NCI-H2107 (cell line): ENCODE measurements around the gene MYH10.

Source experiments
- DNase-seq: peaks from one replicate; lab custom pipeline; 2025; lab: John Stamatoyannopoulos, UW

Gene MYH10

DNA sequence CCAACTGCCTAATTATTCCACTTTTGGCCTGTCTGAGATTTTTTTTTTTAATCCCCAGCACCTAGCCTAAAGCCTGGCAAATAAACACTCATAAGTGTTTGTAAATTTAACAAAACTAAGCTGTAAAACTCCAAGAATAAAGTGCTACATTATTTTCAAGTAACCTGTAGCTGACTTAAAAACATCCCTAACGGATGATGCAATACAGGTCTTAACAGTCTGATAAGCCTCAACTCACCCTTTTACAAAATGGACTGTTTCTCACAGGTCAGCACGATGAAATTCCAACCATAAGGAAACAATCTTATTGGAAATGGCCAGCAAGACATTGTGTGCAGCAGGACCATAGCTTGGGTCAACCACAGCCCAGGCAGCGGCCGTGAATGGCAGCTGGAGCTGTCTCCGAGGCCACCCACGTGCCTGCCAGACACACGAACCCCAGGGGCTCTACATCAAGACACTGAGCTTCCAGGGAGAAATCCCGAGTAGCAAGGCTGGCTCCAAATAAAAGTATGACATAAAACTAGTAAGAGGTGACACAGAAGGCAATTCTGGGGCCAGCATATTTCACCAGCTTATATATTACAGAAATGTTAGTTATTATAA is 135.9 kb downstream of the MYH10 start:
- no peak for DNase-seq

DNA sequence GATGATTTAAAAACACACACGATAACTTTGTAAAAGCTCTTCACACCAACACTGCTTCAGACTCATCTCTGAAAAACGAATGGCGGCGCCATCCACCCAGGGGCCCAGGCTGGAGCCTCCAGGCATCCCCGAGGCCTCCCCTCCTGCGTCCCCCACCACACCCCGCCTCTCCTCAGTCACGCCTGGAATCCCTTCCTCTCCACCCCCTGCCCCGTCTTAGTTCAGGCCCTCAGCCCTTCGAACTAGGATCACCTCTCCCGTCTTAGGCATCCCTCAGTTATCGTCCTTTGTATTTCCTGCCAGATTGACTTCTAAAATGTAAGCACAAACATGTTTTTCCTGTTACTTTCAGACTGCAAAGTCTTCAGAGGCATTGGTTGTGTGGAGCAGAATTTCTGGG is 136.5 kb downstream of the MYH10 start:
- no peak for DNase-seq

DNA sequence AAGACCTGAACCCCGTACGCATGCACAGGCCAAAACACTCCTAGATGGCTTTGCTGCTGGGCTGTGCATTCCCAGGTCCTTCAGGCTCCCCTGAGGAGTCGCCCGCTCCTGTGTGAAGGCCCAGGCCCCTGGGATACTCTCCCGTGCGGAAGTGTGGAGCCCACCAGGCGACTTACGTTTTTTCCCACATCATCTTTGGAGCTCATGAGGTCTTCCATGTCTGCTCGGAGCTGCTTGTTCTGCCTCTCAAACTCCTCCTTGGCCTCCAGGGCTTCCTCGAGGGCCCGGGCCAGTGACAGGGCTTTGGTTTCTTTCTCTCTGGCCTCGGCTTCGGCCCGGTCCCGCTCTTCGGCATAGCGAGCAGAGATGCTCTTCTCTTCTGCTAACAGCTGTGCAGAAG is 138.4 kb downstream of the MYH10 start:
- no peak for DNase-seq

DNA sequence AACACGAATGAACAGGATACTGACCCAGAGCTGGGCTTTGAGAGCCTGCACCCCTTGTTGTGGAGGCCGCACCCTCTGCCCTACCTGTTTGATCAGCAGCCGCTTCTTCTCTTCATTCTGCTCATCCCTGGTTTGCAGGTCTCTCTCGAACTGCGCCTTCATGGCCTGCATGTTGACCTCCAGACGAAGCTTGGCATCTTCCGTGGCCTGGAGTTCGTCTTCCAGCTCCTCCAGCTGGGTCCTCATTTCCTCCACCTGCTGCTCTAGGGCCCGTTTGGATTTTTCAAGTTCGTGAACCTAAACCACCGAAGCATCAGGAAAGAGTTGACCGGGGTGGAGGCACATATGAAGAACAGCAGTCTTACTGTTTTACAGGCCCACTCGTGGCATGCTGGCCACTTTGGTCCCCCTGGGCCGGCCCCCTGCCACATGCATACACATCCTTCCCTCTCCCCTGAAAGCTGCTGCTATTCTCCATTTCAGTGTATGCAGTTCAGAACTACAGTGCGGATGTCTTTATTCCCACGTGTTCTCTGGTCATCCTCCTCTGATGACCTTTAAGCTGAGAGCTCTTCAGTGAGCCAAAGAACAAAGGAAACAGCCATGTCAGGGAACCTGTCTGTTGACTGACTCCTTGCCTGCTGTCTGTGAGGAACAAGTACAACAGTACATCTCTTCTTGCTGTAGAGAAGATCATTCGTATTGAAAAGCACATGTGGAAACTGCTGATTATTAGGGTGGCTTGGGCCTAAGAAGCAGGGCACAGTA is 140.1 kb downstream of the MYH10 start:
- no peak for DNase-seq

DNA sequence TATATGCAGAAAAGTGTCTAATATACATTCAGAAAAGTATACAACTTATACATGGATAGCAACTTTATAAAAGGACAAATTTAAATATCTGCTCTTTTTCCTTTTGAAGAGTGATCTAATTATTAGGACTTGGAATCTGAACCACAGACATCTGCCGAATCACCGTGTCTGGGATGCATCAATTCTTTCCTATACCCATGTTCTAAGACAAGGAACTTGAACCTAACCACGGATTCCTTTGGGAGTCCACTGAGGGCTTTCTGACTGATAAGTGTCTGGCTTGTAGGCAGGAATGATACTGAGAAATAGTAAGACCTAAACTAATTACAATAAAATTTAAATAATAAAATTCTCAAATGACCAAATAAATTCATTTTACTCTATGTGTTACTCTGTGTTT is 140.7 kb downstream of the MYH10 start:
- no peak for DNase-seq

DNA sequence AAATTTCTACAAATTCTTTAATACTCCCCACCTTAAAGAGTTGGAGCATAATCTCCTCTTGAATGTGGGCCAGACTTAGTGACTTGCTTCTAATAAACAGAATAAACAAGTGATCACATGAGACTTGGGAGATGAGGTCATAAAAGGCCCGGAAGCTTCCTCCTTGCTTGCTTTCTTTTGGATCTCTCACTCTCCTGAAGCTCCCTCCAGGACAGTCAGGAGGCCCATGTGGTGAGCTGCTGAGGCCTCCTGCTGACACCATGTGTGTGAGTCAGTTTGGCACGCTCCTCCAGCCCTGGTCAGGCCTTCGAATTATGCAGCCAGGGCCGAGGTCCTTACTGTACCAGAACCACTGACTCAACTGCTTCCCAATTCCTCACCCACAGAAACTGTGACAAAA is 141.6 kb downstream of the MYH10 start:
- no peak for DNase-seq

DNA sequence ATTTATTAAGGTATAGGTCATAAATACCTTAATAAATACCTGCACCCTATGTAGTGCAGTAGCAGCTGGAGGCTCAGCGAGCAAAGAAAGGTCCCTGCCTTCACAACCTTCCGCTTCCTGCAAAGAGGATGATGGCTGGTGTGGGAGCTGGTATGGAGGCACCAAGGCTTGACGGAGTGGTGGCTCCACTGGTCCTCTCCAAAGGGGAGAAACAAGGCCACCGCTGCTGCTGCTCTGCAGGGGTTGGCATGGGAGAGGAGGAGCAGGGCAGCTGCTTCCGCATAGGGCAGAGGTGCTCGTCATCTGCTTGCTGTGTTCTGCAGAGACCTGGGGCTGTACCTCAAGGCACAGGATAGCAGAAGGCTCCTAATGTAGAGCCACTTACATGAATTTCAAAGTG is 142.0 kb downstream of the MYH10 start:
- no peak for DNase-seq

DNA sequence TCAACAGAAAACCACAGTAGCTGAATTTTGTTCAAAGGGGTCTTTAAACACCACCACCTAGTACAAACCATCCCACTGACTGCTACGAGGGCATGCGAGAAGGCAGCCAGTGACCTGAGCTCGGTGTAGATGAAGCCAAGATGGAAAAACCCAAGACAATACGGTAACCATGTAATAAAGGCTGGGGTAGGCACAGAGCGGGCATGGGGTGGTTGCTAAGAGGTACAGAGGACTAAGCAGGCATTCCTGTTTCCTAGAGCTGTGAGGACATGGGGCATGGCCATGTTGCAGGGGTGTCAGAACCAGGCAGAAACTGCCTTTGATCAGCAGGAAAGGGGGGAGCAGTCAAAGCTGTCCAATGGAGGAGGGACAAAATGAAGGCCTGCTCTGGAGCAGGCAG is 142.8 kb downstream of the MYH10 start:
- DNase-seq: no peak

DNA sequence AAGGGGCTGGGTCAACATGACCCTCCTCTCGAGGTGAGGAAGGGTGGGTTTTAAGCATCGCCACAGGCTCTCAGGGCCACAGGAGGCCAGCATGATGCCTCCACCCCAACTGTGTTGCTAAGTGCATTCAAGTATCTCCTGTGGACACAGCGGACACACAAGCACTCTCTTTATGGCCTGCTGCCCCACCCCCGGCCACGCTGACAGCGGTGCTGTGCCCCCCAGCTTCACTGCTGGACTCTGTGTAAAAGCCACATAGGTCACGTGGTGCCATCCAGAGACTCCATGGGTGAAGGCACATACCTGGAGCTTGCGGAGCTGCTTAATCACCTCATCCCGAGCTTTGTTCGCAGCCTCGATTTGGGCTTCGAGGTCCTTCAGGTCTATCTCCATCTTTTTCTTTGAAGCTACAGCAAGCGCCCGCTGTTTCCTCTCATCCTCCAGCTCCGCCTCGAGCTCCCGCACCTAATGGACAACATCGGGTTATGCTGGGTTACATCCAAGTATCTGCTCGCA is 143.3 kb downstream of the MYH10 start:
- DNase-seq: no peak

DNA sequence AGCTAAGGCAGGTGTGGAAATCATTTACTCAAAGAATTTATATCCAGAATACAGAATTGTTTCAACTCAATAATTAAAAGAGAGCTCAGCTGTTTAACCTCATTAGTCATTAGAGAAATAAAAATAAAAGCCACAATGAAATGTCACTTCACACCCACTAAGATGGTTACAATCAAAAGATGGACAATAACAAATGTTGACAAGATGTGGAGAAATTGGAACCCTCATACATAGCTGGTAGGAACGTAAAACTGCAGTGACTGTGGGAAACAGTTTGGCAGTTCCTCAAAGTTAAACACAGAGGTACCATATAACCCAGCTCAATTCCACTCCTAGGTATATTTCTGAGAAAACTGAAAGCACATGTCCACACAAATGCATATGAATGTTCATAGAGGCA is 145.0 kb downstream of the MYH10 start:
- no peak for DNase-seq

DNA sequence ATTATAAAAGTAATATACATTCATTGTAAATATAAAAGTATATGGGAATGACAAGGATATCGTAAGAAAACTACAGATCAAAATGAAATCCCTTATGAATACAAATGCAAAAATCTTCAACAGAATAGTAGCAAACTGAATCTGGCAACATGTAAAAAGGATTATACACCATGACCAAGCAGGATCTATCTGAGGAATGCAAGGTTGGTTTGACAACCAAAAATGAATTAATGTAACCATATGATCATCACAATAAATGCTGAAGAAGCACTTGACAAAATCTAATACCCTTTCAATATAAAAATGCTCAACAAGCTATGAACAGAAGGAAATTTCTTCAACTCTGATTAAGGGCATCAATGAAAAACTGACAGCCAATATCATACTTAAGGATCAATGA is 146.1 kb downstream of the MYH10 start:
- no peak for DNase-seq

DNA sequence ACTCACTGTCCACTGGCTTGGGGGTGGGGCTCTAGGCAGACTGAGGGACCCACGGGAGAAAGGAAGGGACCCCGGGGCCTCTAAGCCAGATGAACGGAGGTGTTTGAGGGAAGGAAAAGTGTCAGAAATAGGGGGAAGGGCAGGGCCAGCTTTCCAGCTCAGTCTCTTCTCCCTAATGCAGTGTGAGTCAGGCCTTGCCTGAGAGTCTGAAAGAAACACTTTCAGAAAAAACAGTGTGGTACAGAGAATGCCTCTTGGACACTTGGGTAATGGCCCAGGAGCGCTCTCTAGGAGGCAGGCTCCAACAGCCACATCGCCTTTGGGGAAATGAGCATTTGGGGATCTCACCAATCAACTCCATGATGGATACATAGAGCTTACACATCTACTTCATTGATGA is 148.0 kb downstream of the MYH10 start:
- DNase-seq: no peak

DNA sequence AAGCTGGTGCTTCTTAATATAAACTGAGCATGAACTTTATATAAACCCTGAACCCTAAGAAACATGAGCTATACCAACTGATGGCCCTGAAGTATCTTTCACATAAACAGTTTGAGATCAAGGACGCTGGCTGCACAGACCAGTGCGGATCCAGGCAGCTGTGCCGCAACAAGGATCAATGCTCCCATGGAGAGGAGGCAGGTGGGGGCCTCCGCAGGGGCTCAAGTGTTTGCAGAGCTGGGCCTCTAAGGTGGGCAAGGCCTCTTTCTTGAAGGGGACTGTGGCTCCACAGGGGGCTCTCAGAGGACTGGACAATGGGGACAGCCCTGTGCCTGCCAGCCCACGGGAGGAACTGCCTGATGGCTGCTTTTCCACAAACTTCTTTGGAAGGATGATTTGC is 148.8 kb downstream of the MYH10 start:
- DNase-seq: no peak

DNA sequence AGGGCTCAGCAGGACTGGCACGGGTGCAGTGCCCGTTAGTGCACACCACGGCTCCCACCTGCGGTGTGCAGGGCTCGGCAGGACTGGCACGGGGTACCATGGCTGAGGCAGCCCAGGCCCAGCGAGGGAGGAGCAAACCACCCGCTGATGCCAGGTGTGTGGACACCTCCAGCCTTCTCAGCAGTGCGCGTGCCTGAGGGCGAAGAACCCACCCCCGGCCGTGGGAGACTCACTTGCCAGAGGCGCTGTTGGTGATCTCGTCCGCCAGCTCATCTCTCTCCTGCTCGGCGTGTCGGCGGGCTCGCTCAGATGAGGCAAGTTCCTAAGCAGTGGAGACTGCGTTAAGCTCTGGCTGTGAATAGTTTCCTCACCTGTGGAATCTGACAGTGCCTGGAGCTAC is 149.4 kb downstream of the MYH10 start:
- DNase-seq: peak; percentile 57

DNA sequence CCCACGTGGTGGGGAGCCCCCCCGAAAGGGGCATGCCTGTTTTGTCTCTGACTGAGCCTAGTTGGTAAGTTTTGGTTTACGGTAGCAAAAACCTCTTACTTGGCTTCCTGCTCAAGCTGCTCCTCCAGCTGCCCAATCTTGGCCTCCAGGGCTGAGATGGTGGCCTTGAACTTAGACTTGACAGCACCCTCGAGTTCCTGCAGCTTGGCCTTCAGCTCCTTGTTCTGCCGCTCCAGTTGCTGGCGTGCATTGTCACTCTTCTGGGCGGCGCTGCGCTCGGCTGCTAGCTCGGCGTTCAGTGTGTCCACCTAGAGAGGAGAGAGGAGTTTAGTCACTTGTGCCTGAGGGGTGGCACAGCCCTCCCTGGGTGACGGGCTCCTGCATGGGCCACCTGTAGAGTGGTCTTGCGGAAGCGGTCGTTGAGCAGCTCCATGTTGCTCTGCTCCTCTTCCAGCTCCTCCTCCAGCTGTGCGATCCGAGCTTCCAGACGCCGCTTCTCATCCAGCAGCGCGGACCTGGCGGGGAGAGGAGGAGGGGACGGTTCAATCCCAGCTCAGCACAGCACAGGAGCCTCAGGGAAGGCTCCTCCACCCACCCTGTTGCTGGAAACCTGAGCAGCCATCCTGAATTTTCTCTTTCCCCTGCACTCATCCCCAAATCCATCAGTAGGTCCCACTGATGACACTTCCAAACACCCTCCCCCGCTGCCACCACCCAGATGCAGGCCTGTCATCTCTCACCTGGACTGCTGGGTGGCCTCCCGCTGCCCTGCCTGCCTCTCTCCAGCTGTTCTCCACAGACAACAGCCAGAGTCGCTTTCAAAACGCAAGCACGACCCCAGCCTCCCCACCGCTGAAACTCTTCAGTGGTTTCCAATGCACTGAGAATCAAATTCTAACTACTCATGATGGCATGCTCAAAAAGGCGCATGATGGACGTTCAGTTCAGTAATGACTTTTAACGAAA is 150.2 kb downstream of the MYH10 start:
- no peak for DNase-seq

DNA sequence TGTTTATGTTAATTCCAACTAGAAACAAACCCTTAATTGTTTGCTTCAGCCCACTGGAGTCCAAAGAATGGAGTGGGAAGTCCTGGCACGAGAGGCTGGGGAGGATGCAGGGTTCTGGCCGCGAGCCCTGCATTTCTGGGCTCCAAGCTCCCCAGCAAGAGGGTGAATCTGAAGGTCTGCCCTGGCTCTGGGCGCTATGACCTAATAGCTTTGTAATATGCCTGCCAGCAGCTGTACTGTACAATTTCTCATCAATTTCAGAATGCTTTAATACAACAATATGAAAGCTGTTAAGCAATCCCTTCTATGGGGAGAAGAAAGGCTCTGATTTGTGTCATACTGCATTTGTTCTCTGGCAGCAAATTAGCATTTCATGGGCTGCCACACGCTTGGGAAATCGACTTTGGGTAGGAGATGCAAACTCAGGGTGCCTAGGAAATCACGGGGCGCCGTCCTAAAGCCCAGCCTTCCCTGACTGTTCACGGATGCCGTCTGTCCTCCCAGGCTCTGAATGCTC is 151.0 kb downstream of the MYH10 start:
- no peak for DNase-seq

DNA sequence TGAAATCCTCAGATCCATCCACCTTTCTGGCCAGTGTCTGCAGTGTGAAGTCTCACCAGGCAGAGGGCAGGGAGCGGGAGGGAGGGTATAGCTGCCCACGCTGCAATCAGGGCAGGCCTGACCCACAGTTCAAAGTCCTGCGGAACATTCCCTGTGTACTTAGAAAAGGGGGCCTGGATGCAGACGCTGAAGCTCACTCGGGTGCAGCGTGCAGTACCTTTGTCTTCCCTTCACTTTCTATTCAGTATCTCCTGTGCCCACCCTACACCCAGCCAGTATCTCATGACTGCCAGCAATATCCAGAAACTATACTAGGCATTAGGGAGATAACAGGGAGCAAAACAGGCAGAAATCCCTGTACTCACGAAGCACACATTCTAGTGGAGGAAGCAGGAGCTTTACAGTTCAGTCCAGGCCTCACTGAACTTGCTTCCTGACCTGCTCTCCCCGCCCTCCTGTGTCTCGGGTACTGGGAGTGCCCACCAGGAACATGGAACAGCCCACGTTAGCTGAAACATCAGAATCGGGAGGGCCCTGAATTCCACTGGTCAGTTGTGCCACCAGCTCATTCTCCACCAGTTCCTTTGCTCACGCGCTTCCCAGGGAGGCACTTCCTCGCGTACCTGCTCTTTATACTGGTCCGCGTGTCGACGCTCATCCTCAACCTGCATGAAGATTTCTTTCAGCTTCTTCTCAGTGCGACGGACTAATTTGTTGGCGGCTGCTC is 152.6 kb downstream of the MYH10 start:
- DNase-seq: no peak

DNA sequence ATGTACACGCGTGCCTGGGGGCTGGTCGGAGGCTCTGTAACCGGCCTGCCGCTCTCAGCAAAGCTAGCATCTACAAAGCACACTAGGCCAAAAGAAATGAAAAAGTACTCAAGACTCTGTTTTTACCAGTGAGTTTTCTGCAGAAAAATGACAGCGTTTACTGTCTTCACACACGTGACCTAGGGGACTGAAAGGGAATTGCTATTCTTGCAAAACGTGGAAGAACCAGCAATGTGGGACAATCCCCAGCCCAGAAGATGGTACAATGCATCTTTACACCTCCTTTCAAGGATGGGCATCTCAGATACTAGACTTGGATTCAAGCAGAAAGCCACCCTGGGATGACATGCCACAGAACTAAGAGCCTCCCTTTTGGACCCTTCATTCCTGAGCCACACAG is 153.4 kb downstream of the MYH10 start:
- no peak for DNase-seq

DNA sequence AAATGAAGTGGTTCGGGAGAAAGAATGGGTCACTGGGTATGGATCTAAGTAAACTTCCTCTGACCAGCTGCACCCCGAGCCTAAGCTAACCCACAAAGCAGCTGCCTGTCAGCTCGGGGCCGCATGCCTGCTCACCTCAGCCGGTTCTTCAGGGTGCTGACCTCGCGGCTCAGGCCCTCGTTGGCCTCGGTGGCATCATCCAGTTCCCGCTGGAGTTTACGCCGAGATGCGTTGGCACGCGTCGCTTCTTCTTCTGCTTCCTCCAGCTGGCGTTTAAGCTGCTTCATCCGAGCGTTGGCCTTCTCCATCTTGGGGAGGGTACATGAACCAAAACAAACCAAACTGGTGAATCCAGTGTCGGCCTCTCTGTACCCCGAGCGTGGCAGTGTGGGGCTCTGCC is 153.8 kb downstream of the MYH10 start:
- DNase-seq: no peak

DNA sequence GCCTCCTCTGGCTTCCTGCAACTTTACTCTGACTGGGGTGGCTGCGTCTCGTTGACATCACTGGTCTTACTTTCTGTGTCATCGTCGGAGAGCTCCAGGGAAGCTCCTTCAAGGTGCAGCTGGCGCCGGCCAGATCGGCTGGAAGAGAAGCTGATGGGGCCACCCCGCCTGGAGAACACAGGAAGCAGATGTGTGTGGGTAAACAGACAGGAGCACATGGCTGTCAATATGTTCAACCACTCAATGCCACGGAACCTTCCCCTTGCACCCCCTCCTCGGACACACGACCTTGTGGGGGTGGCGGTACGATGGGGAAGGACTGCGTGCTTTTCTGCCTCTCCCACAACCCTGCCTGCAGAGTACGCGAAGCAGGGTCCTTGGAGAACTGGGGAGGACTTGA is 154.7 kb downstream of the MYH10 start:
- no peak for DNase-seq

DNA sequence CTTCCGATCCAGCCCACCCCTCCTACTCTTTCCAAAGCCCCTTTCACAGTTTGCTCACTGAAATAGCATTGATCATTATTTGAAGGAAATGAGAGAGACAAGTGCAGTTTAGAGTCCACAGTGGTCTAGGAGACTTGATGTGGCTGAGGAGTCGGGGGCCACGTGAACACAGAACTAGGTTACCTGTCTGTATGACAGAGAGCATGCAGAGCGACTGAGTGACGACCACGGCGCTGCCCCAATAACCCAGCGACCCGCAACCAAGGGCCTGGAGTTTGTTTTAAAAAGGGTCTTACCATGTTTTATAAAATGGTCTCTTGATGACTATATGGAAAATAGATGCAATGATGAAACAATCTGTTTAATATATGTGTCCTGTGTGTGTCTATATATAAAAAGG is 155.3 kb downstream of the MYH10 start:
- no peak for DNase-seq

DNA sequence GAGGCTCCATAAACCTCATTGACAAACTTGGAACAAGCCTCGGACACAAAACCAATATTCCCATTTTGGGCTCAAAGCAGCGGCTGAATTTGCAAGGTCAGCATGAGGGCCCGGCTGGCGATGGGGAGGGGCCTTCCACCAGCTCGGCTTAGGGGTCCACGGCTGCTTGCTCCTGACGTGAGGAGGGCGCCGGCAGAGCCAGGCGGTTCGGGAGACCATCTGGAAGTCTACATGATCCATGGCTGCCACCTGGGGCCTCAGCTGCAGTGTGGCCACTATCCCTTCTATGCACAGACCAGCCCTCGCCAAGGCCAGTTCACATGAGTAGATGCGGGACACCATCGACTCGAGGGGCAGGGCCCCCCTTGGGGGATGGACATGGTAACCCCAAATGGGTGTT is 155.7 kb downstream of the MYH10 start:
- no peak for DNase-seq
